ENCODE data around the gene MAPK13. TPM values are rescaled to one million over a fixed set of nuclear protein-coding genes. Genes with fewer than 3 reads are reported as not detected.

MAPK13 gene
- total RNA-seq, 1 experiment from 2014 or later = 146 TPM

- Histone ChIP-seq H3K9me3 (ENCODE audit: insufficient read depth, low read depth) (no peaks in the 10 kb centered on the region), H3F3A (ENCODE audit: insufficient read depth, low read depth) (peaks cover 67% of the 10 kb centered on the region), H3K4me1 (replicated peaks; ENCODE audit: insufficient read depth) (peaks cover 69% of the 10 kb centered on the region), H3K27ac (peak overlapping the region; percentile 88), H3K36me3 (ENCODE audit: low read depth) (no peaks in the 10 kb centered on the region), H3K27me3 (ENCODE audit: insufficient read depth, low read depth) (no peaks in the 10 kb centered on the region), H3K4me2 (peak overlapping the region; percentile 90), H3K4me3 (peak overlapping the region; percentile 73; the same call in 1 of the 2 replicates), H4K20me1 (ENCODE audit: insufficient read depth) (0 out of 2 replicates have a peak, but pooled peaks cover 3% of the 10 kb centered on the region), H3K9me2 (ENCODE audit: insufficient read depth) (no peaks in the 10 kb centered on the region), H3K79me2 (ENCODE audit: low read depth) (peaks cover 34% of the 10 kb centered on the region), H2AFZ (no peak overlapping the region)
- intact Hi-C loops (cut with micrococcal nuclease; ENCODE audit: unreplicated experiment) = no loop called here
- ChIA-PET CTCF (interaction anchor here (0.6 to 1.2 kb wide), 2 partner anchors 176 to 321 kb away, joined by 3 read pairs; no protein-coding TSS in a partner anchor), POLR2A (ENCODE audit: unreplicated experiment) (interaction anchor here (0.6 kb wide), 1 partner anchor 812 kb away, joined by 5 read pairs; no protein-coding TSS in a partner anchor)
- DNase-seq = no peak
- BruUV-seq (replicated peaks) = no TSS peak
- no peak for TF ChIP-seq EZH2 (IDR thresholded peaks at IDR 0.05; ENCODE audit: low read depth)
- no peak for TF ChIP-seq CTCF (conservative IDR thresholded peaks at IDR 0.05)
These were observed 3.5 kb upstream of the MAPK13 start for GRCh38 chr6:36126553-36127458.

GRCh38 chr6:36127462-36128016 is 2.8 kb upstream of the MAPK13 start:
- peaks cover 71% of the 10 kb centered on the region for H3K4me1 ChIP-seq (replicated peaks; ENCODE audit: insufficient read depth)
- intact Hi-C loops (cut with micrococcal nuclease; ENCODE audit: unreplicated experiment) = no loop called here
- peak; percentile 75 to 89 for DNase-seq
- H3K27me3 ChIP-seq (ENCODE audit: insufficient read depth, low read depth) = no peaks in the 10 kb centered on the region
- H3K4me3 ChIP-seq = peak overlapping the region; percentile 73
- H3K36me3 ChIP-seq (ENCODE audit: low read depth) = no peaks in the 10 kb centered on the region; the same call in 1 of the 2 replicates
- no peak overlapping the region for H2AFZ ChIP-seq
- peak overlapping the region; percentile 90 for H3K4me2 ChIP-seq
- H3K9me2 ChIP-seq (ENCODE audit: insufficient read depth) = no peaks in the 10 kb centered on the region
- peaks cover 41% of the 10 kb centered on the region for H3K79me2 ChIP-seq (ENCODE audit: low read depth)
- TF ChIP-seq CTCF (conservative IDR thresholded peaks at IDR 0.05) (no peak), EZH2 (IDR thresholded peaks at IDR 0.05; ENCODE audit: low read depth) (no peak)
- peaks cover 7% of the 10 kb centered on the region for H4K20me1 ChIP-seq (ENCODE audit: insufficient read depth)
- no peaks in the 10 kb centered on the region for H3K9me3 ChIP-seq (ENCODE audit: insufficient read depth, low read depth)
- H3F3A ChIP-seq (ENCODE audit: insufficient read depth, low read depth) = peaks cover 69% of the 10 kb centered on the region
- peak overlapping the region; percentile 88 for H3K27ac ChIP-seq
- CTCF ChIA-PET = interaction anchor here (1.2 kb wide), 1 partner anchor 175 kb away, joined by 3 read pairs; no protein-coding TSS in a partner anchor
- POLR2A ChIA-PET (ENCODE audit: unreplicated experiment) = interaction anchor here (0.6 kb wide), 2 partner anchors 154 to 811 kb away, joined by 3 to 5 read pairs; no protein-coding TSS in a partner anchor
- no TSS peak for BruUV-seq (replicated peaks)

- Histone ChIP-seq H3K4me2 (peak overlapping the region; percentile 90), H4K20me1 (ENCODE audit: insufficient read depth) (peaks cover 12% of the 10 kb centered on the region), H3K27me3 (ENCODE audit: insufficient read depth, low read depth) (no peaks in the 10 kb centered on the region), H3K36me3 (ENCODE audit: low read depth) (peaks cover 4% of the 10 kb centered on the region), H3K79me2 (ENCODE audit: low read depth) (peaks cover 46% of the 10 kb centered on the region), H3K4me1 (replicated peaks; ENCODE audit: insufficient read depth) (peaks cover 77% of the 10 kb centered on the region), H3K9me3 (ENCODE audit: insufficient read depth, low read depth) (no peaks in the 10 kb centered on the region), H3K9me2 (ENCODE audit: insufficient read depth) (no peaks in the 10 kb centered on the region), H2AFZ (no peak overlapping the region), H3K27ac (peak overlapping the region; percentile 88), H3K4me3 (peak overlapping the region; percentile 73), H3F3A (ENCODE audit: insufficient read depth, low read depth) (peaks cover 69% of the 10 kb centered on the region)
- no TSS peak for BruUV-seq (replicated peaks)
- POLR2A ChIA-PET (ENCODE audit: unreplicated experiment) = interaction anchor here (0.6 kb wide), 1 partner anchor 155 kb away, joined by 3 read pairs; no protein-coding TSS in a partner anchor
- TF ChIP-seq EZH2 (IDR thresholded peaks at IDR 0.05; ENCODE audit: low read depth) = no peak
- TF ChIP-seq CTCF (conservative IDR thresholded peaks at IDR 0.05) = no peak
- DNase-seq = no peak
- CTCF ChIA-PET = no interaction called here
- intact Hi-C loops (cut with micrococcal nuclease; ENCODE audit: unreplicated experiment) = no loop called here
These were observed 2.2 kb upstream of the MAPK13 start for GRCh38 chr6:36128073-36128472.

All from PC-9 (cell line).